ENCODE results near the gene BZW2. TPM values are rescaled to one million over a fixed set of nuclear protein-coding genes. Genes with fewer than 3 reads are reported as not detected.

Gene BZW2
- total and polyA plus RNA-seq, 2 of the 13 experiments (the other 11 are each of a cell fraction or from before 2014, with no cell fraction given): 21.8 to 95.2 TPM

- TF ChIP-seq E2F2 (CRISPR knock-in tag; IDR thresholded peaks at IDR 0.05; ENCODE audit: borderline replicate concordance) (peak; percentile 26; the same call in 1 of the 2 replicates), NFIB (CRISPR knock-in tag; IDR thresholded peaks at IDR 0.05; ENCODE audit: borderline replicate concordance) (no peak), ONECUT2 (CRISPR knock-in tag; IDR thresholded peaks at IDR 0.05) (no peak), JARID2 (CRISPR knock-in tag; IDR thresholded peaks at IDR 0.05; ENCODE audit: insufficient replicate concordance) (peak; percentile 70), ZNF720 (CRISPR knock-in tag; IDR thresholded peaks at IDR 0.05) (no peak), KAT7 (CRISPR knock-in tag; IDR thresholded peaks at IDR 0.05; ENCODE audit: borderline replicate concordance) (peak; percentile 75), U2AF1 (optimal IDR thresholded peaks at IDR 0.05; ENCODE audit: low read depth, low read length) (no peak), ZBTB33 (CRISPR knock-in tag; IDR thresholded peaks at IDR 0.05) (no peak; the same call in 1 of the 2 replicates), NAIF1 (CRISPR knock-in tag; IDR thresholded peaks at IDR 0.05; ENCODE audit: borderline replicate concordance) (peak; percentile 59; the same call in 1 of the 2 replicates), ZBTB20 (CRISPR knock-in tag; IDR thresholded peaks at IDR 0.05; ENCODE audit: borderline replicate concordance, low read depth) (peak; percentile 88; the same call in 1 of the 2 replicates), ZNF713 (CRISPR knock-in tag; IDR thresholded peaks at IDR 0.05) (0 out of 2 replicates have a peak, but pooled peaks have one; percentile 62), RBAK (CRISPR knock-in tag; IDR thresholded peaks at IDR 0.05) (no peak), ZNF142 (CRISPR knock-in tag; IDR thresholded peaks at IDR 0.05) (no peak), IRF1 (CRISPR knock-in tag; IDR thresholded peaks at IDR 0.05; ENCODE audit: low read depth) (0 out of 2 replicates have a peak, but pooled peaks have one; percentile 43), HMG20B (CRISPR knock-in tag; conservative IDR thresholded peaks at IDR 0.05) (no peak), ZNF772 (CRISPR knock-in tag; IDR thresholded peaks at IDR 0.05) (no peak), SIN3A (IDR thresholded peaks at IDR 0.05; ENCODE audit: borderline replicate concordance, low read depth, low read length) (peak; percentile 76; the same call in 1 of the 2 replicates), KLF16 (CRISPR knock-in tag; IDR thresholded peaks at IDR 0.05) (peak in 1 of 2 experiments; percentile 69; a peak in 2 of 4 replicates)
Observed at GRCh38 chr7:16645593-16646471, at the start of gene BZW2, which contains the start of gene ANKMY2 (continued).
